Measurements from ENCODE around the gene ARID1B. TPM values are rescaled to one million over a fixed set of nuclear protein-coding genes. Genes with fewer than 3 reads are reported as not detected.

Gene ARID1B
- total RNA-seq, 1 donor from 2014 or later = 59.3 TPM

DNA sequence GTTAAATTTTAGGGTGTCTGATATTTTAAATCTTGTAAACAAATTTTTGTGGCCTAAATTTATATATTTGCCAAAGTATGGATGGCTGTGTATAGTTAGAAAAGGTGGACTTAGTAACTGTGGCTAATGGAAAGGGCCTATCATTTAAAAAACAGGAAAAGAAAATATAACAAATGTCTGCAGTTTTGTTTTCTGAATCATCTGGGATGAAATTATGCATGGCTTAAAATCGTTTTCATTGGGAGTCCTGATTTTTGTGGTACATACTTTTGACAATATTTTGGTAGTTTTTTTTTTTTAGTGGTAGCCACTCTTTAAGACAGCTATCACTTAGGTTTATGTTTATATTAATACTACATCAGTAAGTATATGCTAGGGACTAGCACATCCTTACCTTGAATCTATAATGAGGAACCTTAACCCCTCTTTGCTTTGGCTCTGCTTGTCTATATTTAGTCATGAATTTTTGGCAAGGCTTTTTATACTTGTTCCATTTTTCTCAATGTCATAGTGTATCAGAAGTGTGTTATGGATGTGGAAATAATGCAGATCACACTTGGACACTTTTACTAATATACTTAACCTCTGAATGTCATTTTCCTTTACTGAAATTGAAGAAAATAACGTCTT is 5.6 kb downstream of the ARID1B start:
- H3K27ac Mint-ChIP-seq (ENCODE audit: unreplicated experiment) = peak overlapping the region; percentile 86
- no peaks in the 10 kb centered on the region for H3K27me3 Mint-ChIP-seq (ENCODE audit: low read depth)
- peak overlapping the region; percentile 82 for H3K4me3 Mint-ChIP-seq (ENCODE audit: unreplicated experiment)
- no peaks in the 10 kb centered on the region for H3K9me3 Mint-ChIP-seq (ENCODE audit: low read depth)
- no peak for TF ChIP-seq CTCF (IDR thresholded peaks at IDR 0.05)
- peaks cover 58% of the 10 kb centered on the region for H3K4me1 Mint-ChIP-seq (ENCODE audit: low read depth)
- no peak for DNase-seq (ENCODE audit: low spot score)
- no peaks in the 10 kb centered on the region for H3K36me3 Mint-ChIP-seq (ENCODE audit: low read depth)

- no peak for DNase-seq (ENCODE audit: low spot score)
- Mint-ChIP-seq H3K27ac (ENCODE audit: unreplicated experiment) (peak overlapping the region; percentile 51), H3K9me3 (ENCODE audit: low read depth) (no peaks in the 10 kb centered on the region), H3K27me3 (ENCODE audit: low read depth) (no peaks in the 10 kb centered on the region), H3K4me3 (ENCODE audit: unreplicated experiment) (no peak overlapping the region), H3K36me3 (ENCODE audit: low read depth) (no peaks in the 10 kb centered on the region), H3K4me1 (ENCODE audit: low read depth) (peaks cover 61% of the 10 kb centered on the region)
- no peak for TF ChIP-seq CTCF (IDR thresholded peaks at IDR 0.05)
These were observed 6.8 kb downstream of the ARID1B start for GRCh38 chr6:156783958-156784357.

DNA sequence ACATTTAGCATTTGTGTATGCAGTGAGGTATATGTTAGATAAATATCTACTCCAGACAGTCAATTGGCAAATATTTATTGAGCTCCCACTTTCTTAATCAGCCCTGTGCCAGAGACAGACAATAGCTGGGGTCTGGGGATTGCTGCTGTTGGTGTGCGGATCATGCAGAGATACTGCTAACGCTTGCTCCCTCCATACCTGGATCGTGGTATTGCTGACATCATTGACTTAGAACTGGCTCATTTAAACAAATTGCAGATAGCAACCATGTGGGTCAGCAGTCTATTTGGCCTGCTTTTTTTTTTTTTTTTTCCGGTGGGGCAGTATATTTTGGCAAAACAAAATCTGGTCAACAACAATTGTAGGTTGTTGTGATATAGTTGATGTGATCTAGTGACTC is 9.5 kb downstream of the ARID1B start:
- no peak overlapping the region for H3K4me3 Mint-ChIP-seq (ENCODE audit: unreplicated experiment)
- DNase-seq (ENCODE audit: low spot score) = no peak
- H3K27me3 Mint-ChIP-seq (ENCODE audit: low read depth) = no peaks in the 10 kb centered on the region
- H3K4me1 Mint-ChIP-seq (ENCODE audit: low read depth) = peaks cover 63% of the 10 kb centered on the region
- no peaks in the 10 kb centered on the region for H3K36me3 Mint-ChIP-seq (ENCODE audit: low read depth)
- no peak for TF ChIP-seq CTCF (IDR thresholded peaks at IDR 0.05)
- no peaks in the 10 kb centered on the region for H3K9me3 Mint-ChIP-seq (ENCODE audit: low read depth)
- H3K27ac Mint-ChIP-seq (ENCODE audit: unreplicated experiment) = no peak overlapping the region

- no peak overlapping the region for H3K4me3 Mint-ChIP-seq (ENCODE audit: unreplicated experiment)
- H3K27me3 Mint-ChIP-seq (ENCODE audit: low read depth) = no peaks in the 10 kb centered on the region
- H3K27ac Mint-ChIP-seq (ENCODE audit: unreplicated experiment) = no peak overlapping the region
- no peaks in the 10 kb centered on the region for H3K36me3 Mint-ChIP-seq (ENCODE audit: low read depth)
- no peaks in the 10 kb centered on the region for H3K9me3 Mint-ChIP-seq (ENCODE audit: low read depth)
- no peak for DNase-seq (ENCODE audit: low spot score)
- H3K4me1 Mint-ChIP-seq (ENCODE audit: low read depth) = peaks cover 57% of the 10 kb centered on the region
- TF ChIP-seq CTCF (IDR thresholded peaks at IDR 0.05) = no peak
These were observed 10.7 kb downstream of the ARID1B start for GRCh38 chr6:156787569-156788492.

GRCh38 chr6:156789081-156789943 is 12.1 kb downstream of the ARID1B start:
- peak overlapping the region; percentile 6 for H3K27ac Mint-ChIP-seq (ENCODE audit: unreplicated experiment)

More at GRCh38 chr6:156789081-156789943, 12.1 kb downstream of the ARID1B start:
- Mint-ChIP-seq H3K27me3 (ENCODE audit: low read depth) (no peaks in the 10 kb centered on the region), H3K4me1 (ENCODE audit: low read depth) (peaks cover 44% of the 10 kb centered on the region), H3K9me3 (ENCODE audit: low read depth) (no peaks in the 10 kb centered on the region), H3K36me3 (ENCODE audit: low read depth) (no peaks in the 10 kb centered on the region), H3K4me3 (ENCODE audit: unreplicated experiment) (no peak overlapping the region)
- no peak for TF ChIP-seq CTCF (IDR thresholded peaks at IDR 0.05)
- DNase-seq (ENCODE audit: low spot score) = no peak

Measured in chondrocyte (in vitro differentiated cells).